OCI-LY7 (cell line): ENCODE data around the gene GORASP2.

Source experiments
- CTCF ChIP-seq: fragments of 200-600 bp; sonication (generic); conservative IDR thresholded peaks from 2 replicates; pipeline ENCODE4 v1.5.1; 2014; ENCODE audit warnings: mild to moderate bottlenecking, antibody characterized with exemption, low read length, moderate library complexity, mixed read lengths
- EZH2phosphoT487 ChIP-seq: fragments of 200-600 bp; sonication (generic); IDR thresholded peaks from 2 replicates; pipeline ENCODE4 v1.6.1; 2018; ENCODE audit warnings: low read depth, borderline replicate concordance, mild to moderate bottlenecking, mixed run types, antibody characterized with exemption, low read length, moderate library complexity, mixed read lengths

- TF ChIP-seq CTCF = no peak
- no peak for TF ChIP-seq EZH2phosphoT487
Measured at GRCh38 chr2:170971071-170971470, 42.0 kb downstream of the GORASP2 start.
